H1 (cell line): ENCODE data around the gene BNIP1. TPM values are rescaled to one million over a fixed set of nuclear protein-coding genes. Genes with fewer than 3 reads are reported as not detected.

Experiments used
- CTCF ChIA-PET: fragments of 300-600 bp; sonication (Branson Sonifier 250); formaldehyde crosslinking; loops from one replicate; lab custom pipeline; 2021; ENCODE audit not compliant: partially characterized antibody; lab: Charles Lee
- POLR2A ChIA-PET: fragments of 300-600 bp; sonication (Branson Sonifier 250); formaldehyde crosslinking; loops from one replicate; lab custom pipeline; 2021; ENCODE audit warnings: inconsistent platforms; ENCODE audit not compliant: partially characterized antibody; lab: Charles Lee
- DNase-seq, 2 experiments: peaks; one replicate each; pipeline versions ENCODE4 v3.0.0 to v3.0.0-alpha.2; 2010 to 2022; ENCODE audit warnings: low spot score in 2 of 2, low read depth in 1 of 2, mixed read lengths in 1 of 2
- FAIRE-seq: peaks from 2 replicates; lab custom pipeline; 2011; peaks lifted over from hg19 to GRCh38; lab: Jason Lieb, UNC
- H2AFZ ChIP-seq: 2 replicates; pipeline ENCODE4 v1.8.1; 2012; ENCODE audit warnings: low read length, inconsistent platforms
- H2AK5ac ChIP-seq: 2 replicates; pipeline ENCODE4 v1.6.1; 2013; ENCODE audit warnings: low read depth, low read length
- H2BK120ac ChIP-seq: replicated peaks from 2 replicates; pipeline ENCODE3; 2013; ENCODE audit warnings: low read depth, low read length, inconsistent platforms
- H2BK12ac ChIP-seq: 2 replicates; pipeline ENCODE4 v1.6.1; 2013; ENCODE audit warnings: low read depth, low read length
- H2BK15ac ChIP-seq: 2 replicates; pipeline ENCODE4 v1.6.1; 2013; ENCODE audit warnings: low read length
- H2BK20ac ChIP-seq: 2 replicates; pipeline ENCODE4 v1.6.1; 2013; ENCODE audit warnings: low read length
- H2BK5ac ChIP-seq: 2 replicates; pipeline ENCODE4 v1.6.1; 2013; ENCODE audit warnings: low read depth, low read length
- H3K14ac ChIP-seq: 2 replicates; pipeline ENCODE4 v1.6.1; 2013; ENCODE audit warnings: inconsistent platforms; ENCODE audit not compliant: insufficient read length
- H3K18ac ChIP-seq: 2 replicates; pipeline ENCODE4 v1.6.1; 2013; ENCODE audit warnings: low read length; ENCODE audit errors: extremely low read depth
- H3K23ac ChIP-seq: 2 replicates; pipeline ENCODE4 v1.6.1; 2013; ENCODE audit warnings: inconsistent platforms; ENCODE audit not compliant: insufficient read length
- H3K23me2 ChIP-seq: 2 replicates; pipeline ENCODE4 v1.6.1; 2013; ENCODE audit warnings: low read depth, low read length
- H3K27ac ChIP-seq: 2 replicates; pipeline ENCODE4 v1.6.1; 2011; ENCODE audit warnings: low read depth, low read length, inconsistent platforms
- H3K27me3 ChIP-seq, 4 experiments: replicated peaks in 1 of 4; 1 replicate in 1 of 4; 2 replicates in 3 of 4; pipeline versions ENCODE4 v1.6.1 to v1.8.1; 2011 to 2013; ENCODE audit warnings: low read length in 3 of 4, mild to moderate bottlenecking in 3 of 4, inconsistent platforms in 2 of 4, mixed read lengths in 2 of 4, moderate library complexity in 1 of 4; ENCODE audit not compliant: control insufficient read depth in 3 of 4, insufficient read depth in 3 of 4; ENCODE audit errors: extremely low read depth in 1 of 4
- H3K36me3 ChIP-seq, 4 experiments: 2 replicates each; pipeline versions ENCODE4 v1.6.1 to v1.8.1; 2011 to 2013; ENCODE audit warnings: mild to moderate bottlenecking in 4 of 4, low read length in 3 of 4, moderate library complexity in 2 of 4, control low read depth in 1 of 4, inconsistent platforms in 1 of 4; ENCODE audit not compliant: insufficient read depth in 4 of 4, control insufficient read depth in 2 of 4
- H3K4ac ChIP-seq: replicated peaks from 2 replicates; pipeline ENCODE3; 2013; ENCODE audit warnings: low read length, low read depth, mixed read lengths, inconsistent platforms; ENCODE audit not compliant: insufficient read length
- H3K4me1 ChIP-seq, 4 experiments: replicated peaks in 1 of 4; 1 replicate in 1 of 4; 2 replicates in 3 of 4; pipeline versions ENCODE4 v1.6.1 to v1.8.1; 2011 to 2013; ENCODE audit warnings: low read length in 3 of 4, inconsistent platforms in 2 of 4, mixed read lengths in 1 of 4; ENCODE audit not compliant: insufficient read depth in 4 of 4, control insufficient read depth in 3 of 4
- H3K4me2 ChIP-seq, 2 experiments: 2 replicates each; pipeline versions ENCODE4 v1.6.1 to v1.8.1; 2011 to 2013; ENCODE audit warnings: low read depth in 2 of 2, low read length in 2 of 2, control low read depth in 1 of 2, inconsistent platforms in 1 of 2, mild to moderate bottlenecking in 1 of 2; ENCODE audit not compliant: insufficient read depth in 1 of 2
- H3K4me3 ChIP-seq, 4 experiments: fragments of 200-600, 300-600 bp in 1 of 4; sonication (generic), shearing (Covaris generic), sonication (Bioruptor Twin) in 1 of 4; 2 replicates each; pipeline versions ENCODE4 v1.5.1 to v1.8.1; 2011 to 2016; ENCODE audit warnings: low read length in 4 of 4, low read depth in 3 of 4, control low read depth in 2 of 4, inconsistent platforms in 2 of 4, mild to moderate bottlenecking in 2 of 4, mixed read lengths in 1 of 4, moderate library complexity in 1 of 4; ENCODE audit not compliant: insufficient read depth in 2 of 4; ENCODE audit errors: extremely low read depth in 1 of 4
- H3K56ac ChIP-seq: replicated peaks from 2 replicates; pipeline ENCODE3; 2013; ENCODE audit warnings: low read depth, mild to moderate bottlenecking, mixed read lengths, low read length, inconsistent platforms; ENCODE audit not compliant: insufficient read length
- H3K79me1 ChIP-seq: 2 replicates; pipeline ENCODE4 v1.6.1; 2013; ENCODE audit warnings: low read depth, low read length, control low read depth
- H3K79me2 ChIP-seq, 2 experiments: 2 replicates each; pipeline versions ENCODE4 v1.6.1 to v1.8.1; 2012 to 2013; ENCODE audit warnings: low read length in 2 of 2, mild to moderate bottlenecking in 2 of 2, inconsistent platforms in 1 of 2; ENCODE audit not compliant: insufficient read depth in 2 of 2, control insufficient read depth in 1 of 2
- H3K9ac ChIP-seq, 4 experiments: replicated peaks in 1 of 4; 1 replicate in 1 of 4; 2 replicates in 3 of 4; pipeline versions ENCODE4 v1.6.1 to v1.8.1; 2011 to 2013; ENCODE audit warnings: low read depth in 3 of 4, low read length in 3 of 4, control low read depth in 2 of 4, mild to moderate bottlenecking in 2 of 4, moderate library complexity in 2 of 4, inconsistent platforms in 1 of 4; ENCODE audit errors: extremely low read depth in 1 of 4
- H3K9me3 ChIP-seq, 2 experiments: 2 replicates each; pipeline versions ENCODE4 v1.6.1 to v1.8.1; 2012 to 2013; ENCODE audit warnings: mild to moderate bottlenecking in 2 of 2, moderate library complexity in 2 of 2, control low read depth in 1 of 2, inconsistent platforms in 1 of 2, low read depth in 1 of 2, low read length in 1 of 2, mixed read lengths in 1 of 2; ENCODE audit not compliant: insufficient read depth in 2 of 2
- H4K20me1 ChIP-seq, 2 experiments: replicated peaks in 1 of 2; 2 replicates each; pipeline versions ENCODE3 to v1.8.1; 2011 to 2013; ENCODE audit warnings: inconsistent platforms in 2 of 2, low read length in 2 of 2, mild to moderate bottlenecking in 1 of 2; ENCODE audit not compliant: insufficient read depth in 2 of 2, control insufficient read depth in 1 of 2
- H4K5ac ChIP-seq: 2 replicates; pipeline ENCODE4 v1.6.1; 2013; ENCODE audit warnings: low read length, low read depth, mixed read lengths, inconsistent platforms; ENCODE audit not compliant: insufficient read length
- H4K8ac ChIP-seq: 2 replicates; pipeline ENCODE4 v1.8.0; 2013; ENCODE audit warnings: mild to moderate bottlenecking, moderate library complexity, low read length, inconsistent platforms; ENCODE audit not compliant: insufficient read depth; ENCODE audit errors: extremely low read depth
- H4K91ac ChIP-seq: replicated peaks from 2 replicates; pipeline ENCODE3; 2013; ENCODE audit warnings: low read length, mixed read lengths, inconsistent platforms; ENCODE audit not compliant: insufficient read length
- ATF2 ChIP-seq: IDR thresholded peaks from 2 replicates; pipeline ENCODE4 v1.6.1; 2012; ENCODE audit warnings: low read length, inconsistent platforms
- BACH1 ChIP-seq: IDR thresholded peaks from 2 replicates; pipeline ENCODE4 v1.6.1; 2012; ENCODE audit warnings: low read length, improper control_type of control experiment
- CBX8 ChIP-seq: fragments of 300-800, 300-1000 bp; sonication (generic); IDR thresholded peaks from 2 replicates; pipeline ENCODE4 v1.7.1; 2016; ENCODE audit warnings: low read depth, low read length, borderline replicate concordance
- CHD1 ChIP-seq: IDR thresholded peaks from 2 replicates; pipeline ENCODE4 v1.6.1; 2012; ENCODE audit warnings: low read depth, low read length, improper control_type of control experiment
- CHD2 ChIP-seq: IDR thresholded peaks from 2 replicates; pipeline ENCODE4 v1.6.1; 2012; ENCODE audit warnings: low read length, improper control_type of control experiment
- HDAC2 ChIP-seq, 2 experiments: fragments of 300-600 bp in 1 of 2; sonication (generic) in 1 of 2; IDR thresholded peaks; 2 replicates each; pipeline ENCODE4 v1.6.1; 2011 to 2012; ENCODE audit warnings: low read depth in 2 of 2, low read length in 2 of 2, mild to moderate bottlenecking in 2 of 2, moderate library complexity in 2 of 2, borderline replicate concordance in 1 of 2, inconsistent platforms in 1 of 2
- NANOG ChIP-seq: IDR thresholded peaks from 2 replicates; pipeline ENCODE4 v1.6.1; 2011; ENCODE audit warnings: low read length, low read depth, mild to moderate bottlenecking, inconsistent platforms; ENCODE audit not compliant: insufficient read depth, poor library complexity, severe bottlenecking
- RFX5 ChIP-seq: IDR thresholded peaks from 2 replicates; pipeline ENCODE4 v1.6.1; 2011; ENCODE audit warnings: low read depth, low read length, improper control_type of control experiment, borderline replicate concordance
- TCF12 ChIP-seq: IDR thresholded peaks from 2 replicates; pipeline ENCODE4 v1.6.1; 2011; ENCODE audit warnings: low read depth, mild to moderate bottlenecking, low read length
- YY1 ChIP-seq: IDR thresholded peaks from 2 replicates; pipeline ENCODE4 v1.6.1; 2011; ENCODE audit warnings: low read depth, mild to moderate bottlenecking, low read length
- WGBS, 2 experiments: shearing (Covaris generic) in 1 of 2; methylation state at CpG; one replicate each; pipeline versions ENCODE4 v1.1.6 to v1.1.7; 2013 to 2015; ENCODE audit warnings: low lambda C conversion rate in 2 of 2, mixed read lengths in 2 of 2, inconsistent platforms in 1 of 2, low coverage in 1 of 2, missing lambda C conversion rate in 1 of 2; ENCODE audit not compliant: insufficient replicate concordance in 2 of 2, insufficient coverage in 1 of 2, insufficient read length in 1 of 2; ENCODE audit errors: extremely low coverage in 1 of 2, missing lambda C conversion rate in 1 of 2; 5-methylcytosine and 5-hydroxymethylcytosine counted together
- polyA plus RNA-seq, 7 experiments: library from polyadenylated mRNA; depleted of rRNA in 3 of 7; stranded (reverse) in 5 of 7; unstranded in 2 of 7; fragments of >200 nt in 5 of 7; fragments of 200-250 nt in 2 of 7; gene quantifications; 1 replicate in 5 of 7; 2 replicates in 1 of 7; 4 replicates in 1 of 7; pipeline versions ENCODE4 v1.2.1 to v1.2.3, GENCODE V29; 2011 to 2013; ENCODE audit warnings: missing spikeins in 2 of 7, mixed read lengths in 2 of 7
- total RNA-seq: library from RNA; stranded (reverse); fragmentation: NEBNext Ultra II Directional; extraction: Animal tissue kit (Norgen Biotek cat#: 25700); gene quantifications from 2 replicates; pipeline ENCODE4 v1.2.1, GENCODE V29; 2021

Gene BNIP1
- total and polyA plus RNA-seq, 2 of the 8 experiments (the other 6 are each of a cell fraction or from before 2014, with no cell fraction given): 13.5 to 14.7 TPM

- WGBS, 2 experiments: 86% methylated on average over 13 of the region's 13 CpGs; no CpG with 5 or more reads in 1 of the 2 experiments
- 0 out of 4 replicates have a peak overlapping the region, but pooled peaks of 1 of the 2 experiments have one; percentile 41 for H3K4me2 ChIP-seq
- no peak for TF ChIP-seq CHD2
- no peak for TF ChIP-seq YY1
- no peak for TF ChIP-seq TCF12
- no peak for TF ChIP-seq ATF2
- no peak for TF ChIP-seq CHD1
- TF ChIP-seq NANOG: no peak
- no peak for TF ChIP-seq HDAC2 (IDR thresholded peaks at IDR 0.05; ENCODE audit: borderline replicate concordance in 1 of 2, low read depth in 2 of 2, low read length in 2 of 2)
- TF ChIP-seq RFX5: no peak
- TF ChIP-seq CBX8: no peak
- no peak for TF ChIP-seq BACH1
Observed at GRCh38 chr5:173201636-173202265, 57.4 kb downstream of the BNIP1 start.

More at GRCh38 chr5:173201636-173202265, 57.4 kb downstream of the BNIP1 start:
- Histone ChIP-seq H2AK5ac (no peak overlapping the region), H2BK15ac (no peak overlapping the region), H3K56ac (no peak overlapping the region), H4K20me1 (no peaks in the 10 kb centered on the region), H2BK12ac (no peak overlapping the region), H3K4me3 (no peak overlapping the region), H2BK120ac (no peak overlapping the region), H3K27me3 (peaks cover 0 to 2% (median 0%) of the 10 kb centered on the region in 4 experiments; a peak in 1 of 7 replicates), H3K79me1 (no peaks in the 10 kb centered on the region), H3K79me2 (no peaks in the 10 kb centered on the region), H3K9me3 (peaks cover 0 to 7% of the 10 kb centered on the region in 2 experiments; a peak in 2 of 4 replicates), H4K91ac (no peak overlapping the region), H3K23me2 (no peaks in the 10 kb centered on the region; the same call in 1 of the 2 replicates), H3K23ac (no peak overlapping the region), H3K4ac (no peak overlapping the region), H3K9ac (no peak overlapping the region), H2BK5ac (peak overlapping the region; percentile 44; the same call in 1 of the 2 replicates), H4K5ac (no peak overlapping the region), H4K8ac (no peak overlapping the region), H3K36me3 (no peaks in the 10 kb centered on the region), H3K18ac (no peak overlapping the region), H3K4me1 (peaks cover 0 to 5% (median 2%) of the 10 kb centered on the region in 4 experiments; a peak in 3 of 7 replicates), H3K27ac (no peak overlapping the region), H2BK20ac (no peak overlapping the region), H3K14ac (no peak overlapping the region), H2AFZ (no peak overlapping the region)
- ChIA-PET POLR2A (interaction anchor here (0.9 kb wide), 1 partner anchor 9 kb away, joined by 3 read pairs; no protein-coding TSS in a partner anchor), CTCF (interaction anchor here (0.8 to 2.6 kb wide), 9 partner anchors 10 to 192 kb away, joined by 3 to 22 read pairs (median 3); no protein-coding TSS in a partner anchor)
- DNase-seq: peak in 1 of 2 experiments; percentile 17
- no peak for FAIRE-seq
